Retinal pigment epithelial cell (primary cell): Measurements from ENCODE around the gene SCTR.
"Not testable (repeated sequence)": the region's sequence is repeated elsewhere in the genome, so short reads cannot be mapped to it uniquely, and the experiment has no call there.

ENCODE experiments used
- DNase-seq: peaks from one replicate; pipeline ENCODE4 v3.0.0-alpha.2; 2010; ENCODE audit warnings: low read depth
- H3K4me3 ChIP-seq: 2 replicates; pipeline ENCODE4 v1.5.1; 2011; ENCODE audit warnings: mild to moderate bottlenecking, low read length, control low read depth, moderate library complexity
- CTCF ChIP-seq: conservative IDR thresholded peaks from 2 replicates; pipeline ENCODE4 v1.5.1; 2011; ENCODE audit warnings: low read depth, low read length, control low read depth, inconsistent platforms

Gene SCTR

DNA sequence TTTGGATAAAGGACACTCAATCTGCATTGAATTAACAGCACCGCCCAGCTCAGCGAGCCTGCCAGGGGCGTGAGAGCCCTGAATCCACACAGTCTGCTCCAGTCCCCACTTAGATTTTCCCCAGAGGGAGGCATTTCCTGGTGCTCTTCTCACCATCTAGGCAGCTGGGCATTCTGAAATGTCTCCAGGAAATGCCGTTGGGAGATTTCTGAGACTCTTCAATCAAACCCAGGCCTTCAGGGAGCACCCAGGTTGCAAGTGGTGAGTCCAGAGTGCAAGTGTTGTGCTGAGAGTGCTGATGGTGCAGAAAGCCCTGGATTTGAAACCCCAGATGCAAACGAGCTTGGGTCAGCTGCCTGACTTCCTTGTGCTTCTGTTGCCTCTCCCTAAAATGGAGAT is 116.1 kb downstream of the SCTR start:
- TF ChIP-seq CTCF = no peak
- H3K4me3 ChIP-seq = no peak overlapping the region
- DNase-seq = no peak

- TF ChIP-seq CTCF = peak; percentile 80
- DNase-seq = no peak
Measured at GRCh38 chr2:119407430-119408220, 116.7 kb downstream of the SCTR start.

DNA sequence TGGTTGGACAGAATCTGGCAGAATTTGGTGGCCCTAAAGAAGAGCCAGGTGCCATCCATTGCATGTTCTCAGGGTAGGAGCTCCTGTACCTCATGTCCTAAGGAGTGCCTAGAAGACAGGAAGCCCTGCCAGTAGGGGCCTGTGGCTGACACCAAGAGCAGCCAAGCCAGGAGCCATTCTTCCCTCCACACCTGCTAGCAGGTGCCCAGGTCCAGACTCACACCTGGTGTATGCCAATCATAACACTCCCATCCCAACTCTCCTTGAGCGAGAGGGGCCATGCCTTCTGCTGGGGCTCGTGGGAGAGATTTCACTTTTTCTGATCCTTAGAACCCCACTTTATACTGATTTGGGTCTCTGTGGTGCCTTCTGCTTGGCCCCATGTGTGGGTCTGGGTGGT is 119.1 kb downstream of the SCTR start:
- no peak for DNase-seq
- no peak for TF ChIP-seq CTCF
- H3K4me3 ChIP-seq = no peak overlapping the region

More at GRCh38 chr2:119407430-119408220, 116.7 kb downstream of the SCTR start:
- H3K4me3 ChIP-seq = no peak overlapping the region

GRCh38 chr2:119403618-119404017 is 120.7 kb downstream of the SCTR start:
- not testable (repeated sequence) for DNase-seq, H3K4me3 ChIP-seq

- H3K4me3 ChIP-seq = no peak overlapping the region
- TF ChIP-seq CTCF = no peak
- no peak for DNase-seq
Measured at GRCh38 chr2:119402645-119403560, 121.4 kb downstream of the SCTR start.

DNA sequence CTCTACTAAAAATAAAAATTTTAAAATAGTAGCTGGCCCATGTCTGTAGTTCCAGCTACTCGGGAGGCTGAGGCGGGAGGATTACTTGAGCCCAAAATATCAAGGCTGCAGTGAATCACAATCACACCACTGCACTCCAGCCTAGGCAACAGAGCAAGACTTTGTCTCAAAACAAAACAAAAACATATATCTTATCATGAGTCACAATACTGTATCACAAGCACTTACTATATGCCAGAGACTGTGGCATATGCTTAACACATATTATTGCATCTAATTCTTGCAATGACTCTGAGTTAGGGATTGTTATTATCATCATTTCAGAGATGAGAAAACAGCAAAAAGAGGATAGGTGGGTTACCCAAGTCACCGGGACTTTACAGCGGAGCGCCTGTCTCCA is 122.2 kb downstream of the SCTR start:
- no peak for TF ChIP-seq CTCF
- no peak overlapping the region for H3K4me3 ChIP-seq
- DNase-seq = no peak

- no peak overlapping the region for H3K4me3 ChIP-seq
- no peak for DNase-seq
- no peak for TF ChIP-seq CTCF
Measured at GRCh38 chr2:119397196-119397595, 127.1 kb downstream of the SCTR start.
